HG03342 (cell line): ENCODE data around the gene CABP7.

Experiments used
- ATAC-seq: cut with Tn5 transposase; IDR thresholded peaks from one replicate; pipeline ENCODE4 v1.9.1; 2021; ENCODE audit warnings: mild to moderate bottlenecking, moderate library complexity; ENCODE audit not compliant: unreplicated experiment

CABP7 gene

GRCh38 chr22:29769723-29770321 lies 50.0 kb downstream of the CABP7 start:
- no peak for ATAC-seq

GRCh38 chr22:29772170-29772641 lies 52.4 kb downstream of the CABP7 start:
- ATAC-seq = no peak

- no peak for ATAC-seq
These were observed 53.4 kb downstream of the CABP7 start for GRCh38 chr22:29773233-29773632.

GRCh38 chr22:29780220-29780619 lies 60.4 kb downstream of the CABP7 start:
- no peak for ATAC-seq

- ATAC-seq = no peak
These were observed 61.2 kb downstream of the CABP7 start for GRCh38 chr22:29780748-29781676.
